Esophagus muscularis mucosa (tissue), 4 donors: Measurements from ENCODE around the gene CDCP2.

Source experiments
- EP300 ChIP-seq: sonication (generic); formaldehyde crosslinking; IDR thresholded peaks from one replicate; pipeline ENCODE4 v1.6.1; 2017; ENCODE audit warnings: antibody characterized with exemption
- POLR2A ChIP-seq: fragments of 450-650 bp; IDR thresholded peaks from one replicate; pipeline ENCODE4 v1.6.1; 2017; ENCODE audit warnings: antibody characterized with exemption, moderate library complexity, mild to moderate bottlenecking, low read depth
- POLR2AphosphoS5 ChIP-seq, 2 donors: sonication (generic); formaldehyde crosslinking; IDR thresholded peaks; one replicate each; pipeline ENCODE4 v1.6.1; 2017; ENCODE audit warnings: antibody characterized with exemption in 2 of 2
- TF ChIP-seq, protein P1 (sequence below), 3 experiments: fragments of 200-600 bp in 2 of 3; fragments of 450-650 bp in 1 of 3; sonication (generic) in 2 of 3; IDR thresholded peaks; one replicate each; pipeline ENCODE4 v1.5.1; 2017 to 2019; ENCODE audit warnings: antibody characterized with exemption in 3 of 3, mild to moderate bottlenecking in 2 of 3, moderate library complexity in 1 of 3

- TF ChIP-seq, protein P1, sequence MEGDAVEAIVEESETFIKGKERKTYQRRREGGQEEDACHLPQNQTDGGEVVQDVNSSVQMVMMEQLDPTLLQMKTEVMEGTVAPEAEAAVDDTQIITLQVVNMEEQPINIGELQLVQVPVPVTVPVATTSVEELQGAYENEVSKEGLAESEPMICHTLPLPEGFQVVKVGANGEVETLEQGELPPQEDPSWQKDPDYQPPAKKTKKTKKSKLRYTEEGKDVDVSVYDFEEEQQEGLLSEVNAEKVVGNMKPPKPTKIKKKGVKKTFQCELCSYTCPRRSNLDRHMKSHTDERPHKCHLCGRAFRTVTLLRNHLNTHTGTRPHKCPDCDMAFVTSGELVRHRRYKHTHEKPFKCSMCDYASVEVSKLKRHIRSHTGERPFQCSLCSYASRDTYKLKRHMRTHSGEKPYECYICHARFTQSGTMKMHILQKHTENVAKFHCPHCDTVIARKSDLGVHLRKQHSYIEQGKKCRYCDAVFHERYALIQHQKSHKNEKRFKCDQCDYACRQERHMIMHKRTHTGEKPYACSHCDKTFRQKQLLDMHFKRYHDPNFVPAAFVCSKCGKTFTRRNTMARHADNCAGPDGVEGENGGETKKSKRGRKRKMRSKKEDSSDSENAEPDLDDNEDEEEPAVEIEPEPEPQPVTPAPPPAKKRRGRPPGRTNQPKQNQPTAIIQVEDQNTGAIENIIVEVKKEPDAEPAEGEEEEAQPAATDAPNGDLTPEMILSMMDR (IDR thresholded peaks at IDR 0.05) = peak in 2 of 3 experiments; percentile 10 to 18
- no peak for TF ChIP-seq POLR2A
- TF ChIP-seq POLR2AphosphoS5 (IDR thresholded peaks at IDR 0.05) = no peak
- TF ChIP-seq EP300 = no peak
These were observed 27.3 kb downstream of the CDCP2 start for GRCh38 chr1:54125386-54126070.
